ENCODE data around the gene CANX.
"Not testable (repeated sequence)": the region's sequence is repeated elsewhere in the genome, so short reads cannot be mapped to it uniquely, and the experiment has no call there.

The CANX gene

DNA sequence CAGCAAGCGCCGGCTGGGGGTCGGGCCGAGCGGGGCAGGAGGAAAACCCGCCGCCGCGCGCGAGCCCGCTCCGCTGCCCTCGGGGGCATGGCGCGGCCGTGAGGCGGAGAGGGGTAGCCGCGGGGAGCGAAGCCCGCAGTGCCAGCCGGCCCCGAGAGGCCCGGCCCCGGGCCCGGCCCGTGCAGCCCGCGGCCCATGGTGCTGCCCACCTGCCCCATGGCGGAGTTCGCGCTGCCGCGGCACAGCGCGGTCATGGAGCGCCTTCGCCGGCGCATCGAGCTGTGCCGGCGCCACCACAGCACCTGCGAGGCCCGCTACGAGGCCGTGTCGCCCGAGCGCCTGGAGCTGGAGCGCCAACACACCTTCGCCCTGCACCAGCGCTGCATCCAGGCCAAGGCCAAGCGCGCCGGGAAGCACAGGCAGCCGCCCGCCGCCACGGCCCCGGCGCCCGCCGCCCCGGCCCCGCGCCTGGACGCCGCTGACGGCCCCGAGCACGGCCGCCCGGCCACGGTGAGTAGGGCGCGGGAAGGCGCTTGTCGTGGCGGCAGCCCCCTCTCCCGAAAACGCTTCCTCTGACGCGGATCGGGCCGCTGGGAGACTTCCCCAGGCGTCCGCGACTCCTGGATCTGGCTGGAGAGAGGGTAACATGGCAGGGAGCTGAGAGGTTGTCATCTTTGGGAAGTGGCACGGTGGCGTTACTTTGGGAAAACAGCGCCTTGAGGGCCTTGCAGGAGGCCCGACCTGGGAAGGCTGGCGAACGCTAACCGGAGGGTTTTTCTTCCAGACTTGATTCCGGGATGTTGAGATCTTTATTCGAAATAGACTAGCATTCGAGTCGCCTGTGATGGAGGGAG, 34.4 kb downstream of the CANX start:
- Mint-ChIP-seq H3K27me3 (ENCODE audit: low read depth) (no peaks in the 10 kb centered on the region), H3K27ac (peak overlapping the region; percentile 98 to 100 (median 99)), H3K36me3 (ENCODE audit: low read depth) (peaks cover 40% of the 10 kb centered on the region), H3K9me3 (no peaks in the 10 kb centered on the region), H3K4me1 (peaks cover 20% of the 10 kb centered on the region), H3K4me3 (peak overlapping the region; percentile 96 to 100 (median 99))
- TF ChIP-seq, protein P1, sequence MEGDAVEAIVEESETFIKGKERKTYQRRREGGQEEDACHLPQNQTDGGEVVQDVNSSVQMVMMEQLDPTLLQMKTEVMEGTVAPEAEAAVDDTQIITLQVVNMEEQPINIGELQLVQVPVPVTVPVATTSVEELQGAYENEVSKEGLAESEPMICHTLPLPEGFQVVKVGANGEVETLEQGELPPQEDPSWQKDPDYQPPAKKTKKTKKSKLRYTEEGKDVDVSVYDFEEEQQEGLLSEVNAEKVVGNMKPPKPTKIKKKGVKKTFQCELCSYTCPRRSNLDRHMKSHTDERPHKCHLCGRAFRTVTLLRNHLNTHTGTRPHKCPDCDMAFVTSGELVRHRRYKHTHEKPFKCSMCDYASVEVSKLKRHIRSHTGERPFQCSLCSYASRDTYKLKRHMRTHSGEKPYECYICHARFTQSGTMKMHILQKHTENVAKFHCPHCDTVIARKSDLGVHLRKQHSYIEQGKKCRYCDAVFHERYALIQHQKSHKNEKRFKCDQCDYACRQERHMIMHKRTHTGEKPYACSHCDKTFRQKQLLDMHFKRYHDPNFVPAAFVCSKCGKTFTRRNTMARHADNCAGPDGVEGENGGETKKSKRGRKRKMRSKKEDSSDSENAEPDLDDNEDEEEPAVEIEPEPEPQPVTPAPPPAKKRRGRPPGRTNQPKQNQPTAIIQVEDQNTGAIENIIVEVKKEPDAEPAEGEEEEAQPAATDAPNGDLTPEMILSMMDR (IDR thresholded peaks at IDR 0.05; ENCODE audit: unreplicated experiment in 3 of 3): no peak

DNA sequence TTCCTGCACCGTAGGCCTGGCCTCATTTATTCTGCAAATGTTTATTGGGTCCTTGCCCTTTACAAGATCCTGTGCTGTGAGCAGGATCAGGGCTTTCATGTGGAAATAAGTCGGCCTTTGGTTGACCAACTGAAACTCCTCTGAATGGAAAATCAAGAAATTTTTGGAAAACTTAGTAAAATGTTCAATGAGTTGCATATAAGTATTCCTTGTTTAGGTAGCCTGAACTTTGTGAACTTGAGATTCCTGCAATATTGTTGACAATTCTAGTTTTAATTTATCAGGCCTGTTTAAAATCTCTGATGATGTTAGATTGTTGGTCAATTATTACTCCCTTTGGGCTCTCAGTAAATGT, 35.0 kb downstream of the CANX start:
- H3K4me3 Mint-ChIP-seq: peak overlapping the region; percentile 96 to 100 (median 99)
- TF ChIP-seq, protein P1 (IDR thresholded peaks at IDR 0.05; ENCODE audit: unreplicated experiment in 3 of 3): no peak
- H3K27ac Mint-ChIP-seq: peak overlapping the region; percentile 98 to 100 (median 99)
- no peaks in the 10 kb centered on the region for H3K9me3 Mint-ChIP-seq
- H3K4me1 Mint-ChIP-seq: peaks cover 26% of the 10 kb centered on the region
- H3K36me3 Mint-ChIP-seq (ENCODE audit: low read depth): peaks cover 40% of the 10 kb centered on the region
- H3K27me3 Mint-ChIP-seq (ENCODE audit: low read depth): no peaks in the 10 kb centered on the region

DNA sequence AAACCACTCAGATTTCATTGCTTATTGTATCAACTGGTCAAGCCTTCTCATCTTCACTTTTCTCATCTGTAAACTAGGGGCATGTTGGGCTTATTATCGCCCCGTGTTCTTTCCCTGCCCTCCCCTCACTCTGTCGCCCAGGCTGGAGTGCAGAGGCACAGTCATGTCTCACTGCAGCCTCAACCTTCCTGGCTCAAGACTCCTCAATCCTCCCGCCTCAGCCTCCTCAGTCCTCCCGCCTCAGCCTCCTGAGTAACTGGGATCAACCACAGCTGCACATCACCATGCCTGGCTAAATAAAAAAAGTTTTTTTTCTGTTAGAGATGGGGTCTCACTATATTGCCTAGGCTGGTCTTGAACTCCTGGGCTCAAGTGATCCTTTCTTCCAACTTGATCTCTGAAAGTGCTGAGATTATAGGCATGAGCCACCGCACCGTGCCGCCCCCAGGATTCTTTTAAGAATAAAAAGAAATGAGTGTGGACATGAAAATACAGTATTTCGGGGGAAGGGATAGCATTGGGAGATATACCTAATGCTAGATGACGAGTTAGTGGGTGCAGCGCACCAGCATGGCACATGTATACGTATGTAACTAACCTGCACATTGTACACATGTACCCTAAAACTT, 35.9 kb downstream of the CANX start:
- H3K4me1 Mint-ChIP-seq: peaks cover 26% of the 10 kb centered on the region
- TF ChIP-seq, protein P1 (IDR thresholded peaks at IDR 0.05; ENCODE audit: unreplicated experiment in 3 of 3): no peak
- H3K27me3 Mint-ChIP-seq (ENCODE audit: low read depth): no peaks in the 10 kb centered on the region
- H3K9me3 Mint-ChIP-seq: no peaks in the 10 kb centered on the region
- peaks cover 42% of the 10 kb centered on the region for H3K36me3 Mint-ChIP-seq (ENCODE audit: low read depth)
- H3K27ac Mint-ChIP-seq: peak overlapping the region; percentile 98 to 100 (median 99)
- H3K4me3 Mint-ChIP-seq: peak overlapping the region; percentile 96 to 100 (median 99)

DNA sequence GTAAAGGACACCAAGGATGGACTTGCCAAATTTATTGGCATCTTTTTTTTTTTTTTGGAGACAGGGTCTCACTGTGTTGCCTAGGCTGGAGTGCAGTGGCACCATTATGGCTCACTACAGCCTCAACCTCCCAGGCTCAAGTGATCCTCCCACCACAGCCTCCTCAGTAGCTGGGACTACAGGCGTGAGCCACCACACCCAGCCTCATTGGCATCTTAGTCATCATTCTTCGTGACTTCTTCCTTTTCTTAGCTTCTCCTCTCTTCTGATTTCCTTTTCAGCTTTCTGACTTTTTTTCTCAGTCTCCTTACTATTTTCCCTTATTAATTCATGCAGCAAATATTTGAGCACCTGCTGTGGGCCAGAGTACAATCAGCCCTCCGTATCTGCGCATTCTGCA, 40.0 kb downstream of the CANX start:
- Mint-ChIP-seq H3K36me3 (ENCODE audit: low read depth) (peaks cover 39% of the 10 kb centered on the region), H3K9me3 (no peaks in the 10 kb centered on the region), H3K27ac (peak overlapping the region; percentile 2 to 18 (median 10)), H3K4me3 (no peak overlapping the region), H3K27me3 (ENCODE audit: low read depth) (no peaks in the 10 kb centered on the region), H3K4me1 (peaks cover 30% of the 10 kb centered on the region)
- TF ChIP-seq, protein P1 (IDR thresholded peaks at IDR 0.05; ENCODE audit: unreplicated experiment in 3 of 3): no peak

GRCh38 chr5:179744106-179744505, 45.3 kb downstream of the CANX start:
- not testable (repeated sequence) for H3K4me1 Mint-ChIP-seq; H3K4me3 Mint-ChIP-seq; H3K27me3 Mint-ChIP-seq (ENCODE audit: low read depth); H3K27ac Mint-ChIP-seq; H3K9me3 Mint-ChIP-seq
- H3K36me3 Mint-ChIP-seq (ENCODE audit: low read depth): peaks cover 40% of the 10 kb centered on the region

GRCh38 chr5:179746872-179747271, 48.1 kb downstream of the CANX start:
- H3K4me3 Mint-ChIP-seq: no peak overlapping the region
- no peaks in the 10 kb centered on the region for H3K27me3 Mint-ChIP-seq (ENCODE audit: low read depth)
- H3K4me1 Mint-ChIP-seq: no peaks in the 10 kb centered on the region
- peaks cover 35% of the 10 kb centered on the region for H3K36me3 Mint-ChIP-seq (ENCODE audit: low read depth)
- TF ChIP-seq, protein P1 (IDR thresholded peaks at IDR 0.05; ENCODE audit: unreplicated experiment in 3 of 3): no peak
- H3K27ac Mint-ChIP-seq: no peak overlapping the region
- no peaks in the 10 kb centered on the region for H3K9me3 Mint-ChIP-seq
